Measurements from ENCODE around the gene NFIA. TPM values are rescaled to one million over a fixed set of nuclear protein-coding genes. Genes with fewer than 3 reads are reported as not detected.

Gene NFIA
- total RNA-seq, 4 donors from 2014 or later, result 32.0 to 160 (median 32.9) TPM

DNA sequence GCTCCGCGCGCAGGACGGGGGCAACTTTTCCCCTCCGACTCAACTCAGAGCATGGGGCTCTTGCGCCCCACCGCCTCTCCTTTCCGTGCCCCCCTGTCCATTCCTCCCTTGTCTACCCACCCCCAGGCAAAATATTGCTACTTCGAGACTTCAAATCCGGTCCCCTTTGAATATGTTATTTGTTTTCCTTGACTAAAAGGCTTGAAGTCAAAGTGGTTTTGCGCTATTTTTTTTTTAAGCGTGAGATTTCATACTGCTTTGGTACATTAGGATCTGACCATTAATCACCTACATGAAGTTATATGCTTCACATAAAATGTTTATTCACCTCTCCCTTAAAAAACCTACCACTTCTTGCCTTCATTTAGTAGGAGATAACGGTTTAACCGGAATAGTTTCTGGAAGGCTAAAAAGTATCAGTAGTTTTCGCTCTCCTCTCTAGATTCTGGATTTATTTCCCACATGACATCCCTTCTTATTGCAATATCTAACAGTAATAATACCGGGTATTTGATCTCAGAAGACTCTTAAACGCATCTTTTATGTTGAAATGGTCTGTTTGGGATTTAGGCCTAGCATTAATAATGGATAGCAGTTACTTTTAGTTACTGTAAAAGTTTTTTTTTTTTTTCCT lies 1.6 kb downstream of the NFIA start:
- TF ChIP-seq CTCF (IDR thresholded peaks at IDR 0.05) (no peak), POLR2A (IDR thresholded peaks at IDR 0.05) (no peak)
- Histone ChIP-seq H3K27me3 (no peaks in the 10 kb centered on the region), H3K9me3 (no peaks in the 10 kb centered on the region), H3K36me3 (peaks cover 0 to 8% (median 0%) of the 10 kb centered on the region in 3 donors), H3K27ac (peak overlapping the region; percentile 74 to 93 (median 84)), H3K4me3 (peak overlapping the region; percentile 66 to 96 (median 76)), H3K4me1 (peaks cover 0 to 42% (median 6%) of the 10 kb centered on the region in 4 donors)
- no peak for DNase-seq

GRCh38 chr1:61084491-61085031 lies 2.2 kb downstream of the NFIA start:
- Histone ChIP-seq H3K36me3 (peaks cover 0 to 12% (median 0%) of the 10 kb centered on the region in 3 donors), H3K27ac (peak overlapping the region in 1 of 4 donors; percentile 93), H3K4me1 (peaks cover 0 to 36% (median 6%) of the 10 kb centered on the region in 4 donors), H3K27me3 (no peaks in the 10 kb centered on the region), H3K9me3 (no peaks in the 10 kb centered on the region), H3K4me3 (peak overlapping the region in 3 of 4 donors; percentile 66 to 96 (median 85))
- TF ChIP-seq CTCF (IDR thresholded peaks at IDR 0.05) (no peak), POLR2A (IDR thresholded peaks at IDR 0.05) (no peak)
- no peak for DNase-seq

GRCh38 chr1:61085206-61085982 lies 3.0 kb downstream of the NFIA start:
- Histone ChIP-seq H3K27me3 (no peaks in the 10 kb centered on the region), H3K36me3 (peaks cover 0 to 12% (median 0%) of the 10 kb centered on the region in 3 donors), H3K4me3 (peak overlapping the region in 1 of 4 donors; percentile 96), H3K4me1 (peaks cover 0 to 29% (median 4%) of the 10 kb centered on the region in 4 donors), H3K9me3 (no peaks in the 10 kb centered on the region), H3K27ac (peak overlapping the region in 1 of 4 donors; percentile 93)
- no peak for DNase-seq
- TF ChIP-seq CTCF (IDR thresholded peaks at IDR 0.05), result no peak
- no peak for TF ChIP-seq POLR2A (IDR thresholded peaks at IDR 0.05)

DNA sequence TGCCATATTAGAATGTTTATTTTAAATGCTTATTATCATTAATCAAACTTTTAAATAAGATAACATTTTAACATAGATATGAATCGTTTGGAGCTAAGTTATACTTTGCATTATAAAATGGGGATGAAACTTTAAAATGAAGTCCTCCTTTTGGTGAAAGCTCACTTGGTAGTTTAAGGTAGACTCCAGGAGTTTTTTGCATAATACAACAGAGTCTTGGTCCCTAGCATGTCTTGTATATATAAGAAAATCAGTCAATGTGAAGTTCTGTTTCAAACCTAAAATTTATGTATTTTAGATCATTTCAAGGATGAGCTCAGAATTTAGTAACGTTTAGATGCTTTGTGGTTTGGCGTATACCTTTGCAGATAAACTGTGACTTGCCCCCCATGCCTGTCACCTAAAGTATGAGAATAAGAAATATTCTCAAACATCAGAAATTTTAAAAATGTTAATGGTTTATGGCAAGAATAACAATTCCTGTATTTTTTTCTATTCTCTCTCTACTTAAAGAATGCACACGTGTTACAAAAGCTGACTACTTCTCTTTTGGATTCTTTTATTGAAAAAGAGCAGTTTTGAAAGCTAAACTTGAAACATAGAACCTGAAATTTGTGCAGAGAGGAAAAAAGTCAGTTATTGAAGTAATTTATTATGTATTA lies 3.8 kb downstream of the NFIA start:
- TF ChIP-seq POLR2A (IDR thresholded peaks at IDR 0.05) (no peak), CTCF (IDR thresholded peaks at IDR 0.05) (no peak)
- Histone ChIP-seq H3K9me3 (no peaks in the 10 kb centered on the region), H3K4me1 (peaks cover 0 to 29% (median 4%) of the 10 kb centered on the region in 4 donors), H3K4me3 (no peak overlapping the region), H3K36me3 (peaks cover 0 to 12% (median 0%) of the 10 kb centered on the region in 3 donors), H3K27me3 (no peaks in the 10 kb centered on the region), H3K27ac (peak overlapping the region in 1 of 4 donors; percentile 8)
- no peak for DNase-seq

DNA sequence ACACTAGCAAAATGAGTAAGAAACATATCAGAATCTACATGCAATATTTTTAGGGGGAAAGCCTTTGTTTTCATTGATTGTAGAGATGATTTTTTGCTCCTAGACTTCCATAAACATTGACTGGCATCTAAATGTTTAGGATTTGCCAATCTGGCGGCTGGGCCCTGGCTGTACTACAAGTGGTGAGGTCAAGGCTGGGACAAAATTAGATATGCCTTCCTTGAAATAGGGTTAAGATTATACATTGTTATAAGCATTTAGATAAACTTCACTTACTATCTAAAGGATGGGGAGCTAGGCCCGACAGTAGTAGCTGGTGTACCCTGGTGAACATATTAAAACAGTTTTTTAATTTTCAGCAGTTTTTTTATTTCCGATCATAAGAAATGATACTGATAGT lies 5.2 kb downstream of the NFIA start:
- no peak for DNase-seq
- no peaks in the 10 kb centered on the region for H3K9me3 ChIP-seq
- no peaks in the 10 kb centered on the region for H3K27me3 ChIP-seq
- H3K27ac ChIP-seq, result no peak overlapping the region
- peaks cover 0 to 33% (median 4%) of the 10 kb centered on the region in 4 donors for H3K4me1 ChIP-seq
- H3K4me3 ChIP-seq, result no peak overlapping the region
- TF ChIP-seq POLR2A (IDR thresholded peaks at IDR 0.05) (no peak), CTCF (IDR thresholded peaks at IDR 0.05) (no peak)
- peaks cover 0 to 12% (median 0%) of the 10 kb centered on the region in 3 donors for H3K36me3 ChIP-seq

Data from Peyer's patch (tissue), 4 donors.